Hepatocyte (in vitro differentiated cells): Measurements from ENCODE around the gene RNF17. TPM values are rescaled to one million over a fixed set of nuclear protein-coding genes. Genes with fewer than 3 reads are reported as not detected.

Experiments used
- DNase-seq: peaks from one replicate; pipeline ENCODE4 v3.0.0-alpha.2; 2016; ENCODE audit warnings: low spot score
- H2AFZ ChIP-seq: fragments of 200-600 bp; sonication (generic); 2 replicates; pipeline ENCODE4 v1.6.0; 2016; ENCODE audit warnings: antibody characterized with exemption, mild to moderate bottlenecking
- H3K27ac ChIP-seq: fragments of 200-600 bp; sonication (generic); 2 replicates; pipeline ENCODE4 v1.5.1; 2016; ENCODE audit warnings: mild to moderate bottlenecking
- H3K27me3 ChIP-seq: fragments of 200-600 bp; sonication (generic); 2 replicates; pipeline ENCODE4 v1.6.1; 2016
- H3K36me3 ChIP-seq: fragments of 200-600 bp; sonication (generic); replicated peaks from 2 replicates; pipeline ENCODE4 v1.5.1; 2016; ENCODE audit warnings: low read depth; ENCODE audit not compliant: insufficient read depth
- H3K4me1 ChIP-seq: fragments of 200-600 bp; sonication (generic); 2 replicates; pipeline ENCODE4 v1.5.1; 2016; ENCODE audit warnings: mild to moderate bottlenecking, moderate library complexity; ENCODE audit not compliant: insufficient read depth
- H3K4me2 ChIP-seq: fragments of 200-600 bp; sonication (generic); 2 replicates; pipeline ENCODE4 v1.6.0; 2016
- H3K4me3 ChIP-seq: fragments of 200-600 bp; sonication (generic); 2 replicates; pipeline ENCODE4 v1.5.1; 2016; ENCODE audit warnings: mild to moderate bottlenecking
- H3K79me2 ChIP-seq: fragments of 200-600 bp; sonication (generic); 2 replicates; pipeline ENCODE4 v1.6.0; 2017; ENCODE audit warnings: mild to moderate bottlenecking
- H3K9me2 ChIP-seq: fragments of 200-600 bp; sonication (generic); replicated peaks from 2 replicates; pipeline ENCODE4 v1.6.0; 2017; ENCODE audit warnings: mild to moderate bottlenecking; ENCODE audit not compliant: insufficient read depth
- H3K9me3 ChIP-seq: fragments of 200-600 bp; sonication (generic); 2 replicates; pipeline ENCODE4 v1.5.1; 2016; ENCODE audit warnings: low read depth, mild to moderate bottlenecking
- H4K20me1 ChIP-seq: fragments of 200-600 bp; sonication (generic); 2 replicates; pipeline ENCODE4 v1.6.0; 2016; ENCODE audit warnings: mild to moderate bottlenecking; ENCODE audit not compliant: insufficient read depth, poor library complexity, severe bottlenecking
- CTCF ChIP-seq: fragments of 200-600 bp; sonication (generic); IDR thresholded peaks from 2 replicates; pipeline ENCODE4 v1.5.1; 2016; ENCODE audit warnings: antibody characterized with exemption, mild to moderate bottlenecking; ENCODE audit not compliant: poor library complexity
- EZH2 ChIP-seq: fragments of 200-600 bp; sonication (generic); IDR thresholded peaks from 2 replicates; pipeline ENCODE4 v1.6.1; 2016; ENCODE audit warnings: antibody characterized with exemption, mild to moderate bottlenecking, borderline replicate concordance
- EZH2phosphoT487 ChIP-seq: fragments of 200-600 bp; sonication (generic); IDR thresholded peaks from one replicate; pipeline ENCODE4 v1.6.1; 2018; ENCODE audit warnings: antibody characterized with exemption, mild to moderate bottlenecking, low read depth, moderate library complexity; ENCODE audit not compliant: unreplicated experiment, severe bottlenecking
- WGBS: methylation state at CpG from one replicate; pipeline ENCODE4 v1.1.6; 2016; ENCODE audit warnings: low lambda C conversion rate; ENCODE audit errors: missing lambda C conversion rate; 5-methylcytosine and 5-hydroxymethylcytosine counted together
- polyA plus RNA-seq: library from polyadenylated mRNA; unstranded; fragments of >200 nt; fragmentation: Nextera tagmentation; extraction: Ambion mirVana; gene quantifications from 2 replicates; pipeline ENCODE4 v1.2.1, GENCODE V29; 2016
- total RNA-seq: library from RNA; depleted of rRNA; stranded (reverse); fragments of >200 nt; gene quantifications from 2 replicates; pipeline ENCODE4 v1.2.3, GENCODE V29; 2014

The RNF17 gene
- total and polyA plus RNA-seq, 2 experiments from 2014 or later: not detected

- Histone ChIP-seq H3K36me3 (no peaks in the 10 kb centered on the region), H4K20me1 (no peaks in the 10 kb centered on the region), H3K4me1 (no peaks in the 10 kb centered on the region), H3K9me3 (no peaks in the 10 kb centered on the region), H3K4me2 (no peak overlapping the region), H3K79me2 (no peaks in the 10 kb centered on the region), H3K27ac (no peak overlapping the region), H3K4me3 (no peak overlapping the region), H3K9me2 (no peaks in the 10 kb centered on the region), H3K27me3 (no peaks in the 10 kb centered on the region), H2AFZ (no peak overlapping the region)
- no peak for DNase-seq
- no peak for TF ChIP-seq EZH2
- no peak for TF ChIP-seq CTCF
- no peak for TF ChIP-seq EZH2phosphoT487
- 93% methylated on average over 3 of the region's 3 CpGs for WGBS
Observed at GRCh38 chr13:24888291-24888931, 124.4 kb downstream of the RNF17 start.

- Histone ChIP-seq H3K4me3 (no peak overlapping the region), H3K27ac (no peak overlapping the region), H2AFZ (no peak overlapping the region), H4K20me1 (no peaks in the 10 kb centered on the region), H3K79me2 (no peaks in the 10 kb centered on the region), H3K9me3 (no peaks in the 10 kb centered on the region), H3K4me2 (no peak overlapping the region), H3K4me1 (no peaks in the 10 kb centered on the region), H3K36me3 (no peaks in the 10 kb centered on the region), H3K9me2 (no peaks in the 10 kb centered on the region), H3K27me3 (no peaks in the 10 kb centered on the region)
- no peak for TF ChIP-seq EZH2phosphoT487
- TF ChIP-seq EZH2: no peak
- TF ChIP-seq CTCF: no peak
- DNase-seq: no peak
- 89% methylated on average over 7 of the region's 7 CpGs for WGBS
Observed at GRCh38 chr13:24890256-24890655, 126.3 kb downstream of the RNF17 start.

- Histone ChIP-seq H3K4me1 (no peaks in the 10 kb centered on the region), H2AFZ (no peak overlapping the region), H3K9me3 (no peaks in the 10 kb centered on the region), H3K36me3 (no peaks in the 10 kb centered on the region), H3K4me2 (no peak overlapping the region), H3K9me2 (no peaks in the 10 kb centered on the region), H3K79me2 (no peaks in the 10 kb centered on the region), H3K27me3 (no peaks in the 10 kb centered on the region), H3K4me3 (no peak overlapping the region), H4K20me1 (no peaks in the 10 kb centered on the region), H3K27ac (no peak overlapping the region)
- TF ChIP-seq CTCF: no peak
- no peak for TF ChIP-seq EZH2phosphoT487
- no peak for TF ChIP-seq EZH2
- 97% methylated on average over 18 of the region's 18 CpGs for WGBS
- DNase-seq: no peak
Observed at GRCh38 chr13:24891476-24892108, 127.6 kb downstream of the RNF17 start.
